ENCODE measurements around the gene TNFSF4. TPM values are rescaled to one million over a fixed set of nuclear protein-coding genes. Genes with fewer than 3 reads are reported as not detected.

The TNFSF4 gene
- total RNA-seq, 1 donor from 2014 or later = 0.35 TPM

GRCh38 chr1:173140733-173141132 lies 66.4 kb downstream of the TNFSF4 start:
- H3K27me3 Mint-ChIP-seq (ENCODE audit: unreplicated experiment) = no peaks in the 10 kb centered on the region
- H3K4me1 Mint-ChIP-seq (ENCODE audit: unreplicated experiment) = peaks cover 14% of the 10 kb centered on the region
- TF ChIP-seq CTCF (IDR thresholded peaks at IDR 0.05) = no peak
- H3K4me3 Mint-ChIP-seq (ENCODE audit: unreplicated experiment) = no peak overlapping the region
- peaks cover 19% of the 10 kb centered on the region for H3K9me3 Mint-ChIP-seq (ENCODE audit: unreplicated experiment)
- no peak overlapping the region for H3K27ac Mint-ChIP-seq (ENCODE audit: unreplicated experiment)
- DNase-seq (ENCODE audit: extremely low spot score, unreplicated experiment) = no peak
- peaks cover 7% of the 10 kb centered on the region for H3K36me3 Mint-ChIP-seq (ENCODE audit: unreplicated experiment)

GRCh38 chr1:173139706-173140105 lies 67.4 kb downstream of the TNFSF4 start:
- H3K4me1 Mint-ChIP-seq (ENCODE audit: unreplicated experiment) = peaks cover 14% of the 10 kb centered on the region
- H3K9me3 Mint-ChIP-seq (ENCODE audit: unreplicated experiment) = peaks cover 9% of the 10 kb centered on the region
- no peaks in the 10 kb centered on the region for H3K27me3 Mint-ChIP-seq (ENCODE audit: unreplicated experiment)
- no peaks in the 10 kb centered on the region for H3K36me3 Mint-ChIP-seq (ENCODE audit: unreplicated experiment)
- no peak overlapping the region for H3K27ac Mint-ChIP-seq (ENCODE audit: unreplicated experiment)
- DNase-seq (ENCODE audit: extremely low spot score, unreplicated experiment) = no peak
- no peak for TF ChIP-seq CTCF (IDR thresholded peaks at IDR 0.05)
- H3K4me3 Mint-ChIP-seq (ENCODE audit: unreplicated experiment) = no peak overlapping the region

- Mint-ChIP-seq H3K4me1 (ENCODE audit: unreplicated experiment) (peaks cover 14% of the 10 kb centered on the region), H3K27me3 (ENCODE audit: unreplicated experiment) (no peaks in the 10 kb centered on the region)
- DNase-seq (ENCODE audit: extremely low spot score, unreplicated experiment) = no peak
Observed at GRCh38 chr1:173137107-173137706, 69.9 kb downstream of the TNFSF4 start.

GRCh38 chr1:173134800-173135199 lies 72.3 kb downstream of the TNFSF4 start:
- H3K4me3 Mint-ChIP-seq (ENCODE audit: unreplicated experiment) = no peak overlapping the region
- H3K4me1 Mint-ChIP-seq (ENCODE audit: unreplicated experiment) = peaks cover 14% of the 10 kb centered on the region
- TF ChIP-seq CTCF (IDR thresholded peaks at IDR 0.05) = no peak
- H3K36me3 Mint-ChIP-seq (ENCODE audit: unreplicated experiment) = no peaks in the 10 kb centered on the region
- no peak overlapping the region for H3K27ac Mint-ChIP-seq (ENCODE audit: unreplicated experiment)
- no peaks in the 10 kb centered on the region for H3K27me3 Mint-ChIP-seq (ENCODE audit: unreplicated experiment)
- no peak for DNase-seq (ENCODE audit: extremely low spot score, unreplicated experiment)
- peaks cover 4% of the 10 kb centered on the region for H3K9me3 Mint-ChIP-seq (ENCODE audit: unreplicated experiment)

More at GRCh38 chr1:173137107-173137706, 69.9 kb downstream of the TNFSF4 start:
- TF ChIP-seq CTCF (IDR thresholded peaks at IDR 0.05) = no peak
- Mint-ChIP-seq H3K36me3 (ENCODE audit: unreplicated experiment) (no peaks in the 10 kb centered on the region), H3K9me3 (ENCODE audit: unreplicated experiment) (no peaks in the 10 kb centered on the region), H3K27ac (ENCODE audit: unreplicated experiment) (peak overlapping the region; percentile 48), H3K4me3 (ENCODE audit: unreplicated experiment) (no peak overlapping the region)

- no peak for TF ChIP-seq CTCF (IDR thresholded peaks at IDR 0.05)
- DNase-seq (ENCODE audit: extremely low spot score, unreplicated experiment) = no peak
- no peak overlapping the region for H3K27ac Mint-ChIP-seq (ENCODE audit: unreplicated experiment)
- no peaks in the 10 kb centered on the region for H3K36me3 Mint-ChIP-seq (ENCODE audit: unreplicated experiment)
- H3K4me3 Mint-ChIP-seq (ENCODE audit: unreplicated experiment) = no peak overlapping the region
- peaks cover 12% of the 10 kb centered on the region for H3K4me1 Mint-ChIP-seq (ENCODE audit: unreplicated experiment)
- H3K9me3 Mint-ChIP-seq (ENCODE audit: unreplicated experiment) = peaks cover 4% of the 10 kb centered on the region
- no peaks in the 10 kb centered on the region for H3K27me3 Mint-ChIP-seq (ENCODE audit: unreplicated experiment)
Observed at GRCh38 chr1:173134029-173134428, 73.1 kb downstream of the TNFSF4 start.

Other genes with a start within 250 kb of the TNFSF4 start
- gene TNFSF18, start 156.4 kb downstream of the TNFSF4 start, total RNA-seq = not detected in 2 replicates